Neural cell (in vitro differentiated cells): ENCODE measurements around the gene CD160. TPM values are rescaled to one million over a fixed set of nuclear protein-coding genes. Genes with fewer than 3 reads are reported as not detected.

Source experiments
- H2AFZ ChIP-seq: fragments of 200-600, 300-800 bp; sonication (generic), shearing (Covaris generic); 2 replicates; pipeline ENCODE4 v1.6.0; 2014; ENCODE audit warnings: low read depth, mild to moderate bottlenecking, antibody characterized with exemption, low read length, moderate library complexity
- H3F3A ChIP-seq: fragments of 200-600 bp; shearing (Covaris generic); 2 replicates; pipeline ENCODE4 v1.6.1; 2016; ENCODE audit warnings: mild to moderate bottlenecking, moderate library complexity, mixed read lengths, antibody characterized with exemption, low read length; ENCODE audit not compliant: insufficient read depth, poor library complexity, severe bottlenecking
- H3K27ac ChIP-seq: fragments of 200-600, 300-800 bp; sonication (generic), shearing (Covaris generic); 2 replicates; pipeline ENCODE4 v1.5.1; 2014; ENCODE audit warnings: mild to moderate bottlenecking, low read length, moderate library complexity
- H3K27me3 ChIP-seq: fragments of 300-800, 200-600 bp; sonication (generic), shearing (Covaris generic); 2 replicates; pipeline ENCODE4 v1.6.0; 2014; ENCODE audit warnings: mild to moderate bottlenecking, low read depth, low read length, moderate library complexity; ENCODE audit not compliant: insufficient read depth
- H3K36me3 ChIP-seq: fragments of 300-800, 200-600 bp; sonication (generic), shearing (Covaris generic); 2 replicates; pipeline ENCODE4 v1.5.1; 2014; ENCODE audit warnings: mild to moderate bottlenecking, antibody characterized with exemption, low read length, moderate library complexity; ENCODE audit not compliant: insufficient read depth
- H3K4me2 ChIP-seq: fragments of 300-800, 200-600 bp; sonication (generic), shearing (Covaris generic); 2 replicates; pipeline ENCODE4 v1.6.0; 2014; ENCODE audit warnings: mild to moderate bottlenecking, low read length
- H3K4me3 ChIP-seq: fragments of 300-800, 200-600 bp; sonication (generic), shearing (Covaris generic); 2 replicates; pipeline ENCODE4 v1.5.1; 2014; ENCODE audit warnings: mild to moderate bottlenecking, low read length, moderate library complexity
- H3K79me2 ChIP-seq: fragments of 200-600 bp; shearing (Covaris generic); replicated peaks from 2 replicates; pipeline ENCODE4 v1.6.0; 2014; ENCODE audit warnings: mild to moderate bottlenecking, low read length, moderate library complexity; ENCODE audit not compliant: insufficient read depth
- H3K9ac ChIP-seq: fragments of 300-800, 200-600 bp; sonication (generic), shearing (Covaris generic); 2 replicates; pipeline ENCODE4 v1.6.1; 2016; ENCODE audit warnings: mild to moderate bottlenecking, low read length, mixed read lengths
- H3K9me2 ChIP-seq: fragments of 200-600 bp; shearing (Covaris generic); 2 replicates; pipeline ENCODE4 v1.6.1; 2016; ENCODE audit warnings: mild to moderate bottlenecking, low read length, mixed read lengths; ENCODE audit not compliant: insufficient read depth
- H3K9me3 ChIP-seq: fragments of 200-600, 300-800 bp; sonication (generic), shearing (Covaris generic); 2 replicates; pipeline ENCODE4 v1.6.1; 2016; ENCODE audit warnings: mild to moderate bottlenecking, mixed run types, low read length, moderate library complexity, mixed read lengths
- H4K20me1 ChIP-seq: fragments of 200-600 bp; shearing (Covaris generic); 2 replicates; pipeline ENCODE4 v1.6.1; 2016; ENCODE audit warnings: mild to moderate bottlenecking, mixed run types; ENCODE audit not compliant: insufficient read depth
- CTCF ChIP-seq: fragments of 450-650 bp; IDR thresholded peaks from 2 replicates; pipeline ENCODE4 v1.5.1; 2014; ENCODE audit warnings: antibody characterized with exemption, mild to moderate bottlenecking, moderate library complexity; ENCODE audit not compliant: poor library complexity, severe bottlenecking
- EP300 ChIP-seq: fragments of 450-650 bp; conservative IDR thresholded peaks from 2 replicates; pipeline ENCODE4 v1.6.1; 2014; ENCODE audit warnings: antibody characterized with exemption, mild to moderate bottlenecking, moderate library complexity; ENCODE audit not compliant: poor library complexity, severe bottlenecking
- EZH2 ChIP-seq: fragments of 200-600, 300-800 bp; shearing (Covaris generic), sonication (generic); IDR thresholded peaks from 2 replicates; pipeline ENCODE4 v1.6.1; 2014; ENCODE audit warnings: antibody characterized with exemption, low read length, borderline replicate concordance, mild to moderate bottlenecking; ENCODE audit not compliant: insufficient read depth, poor library complexity, severe bottlenecking
- MXI1 ChIP-seq: fragments of 450-650 bp; conservative IDR thresholded peaks from 2 replicates; pipeline ENCODE4 v1.6.1; 2014; ENCODE audit warnings: antibody characterized with exemption, mild to moderate bottlenecking; ENCODE audit not compliant: poor library complexity, severe bottlenecking
- POLR2AphosphoS5 ChIP-seq: IDR thresholded peaks from 2 replicates; pipeline ENCODE4 v1.6.1; 2012
- RAD21 ChIP-seq: fragments of 450-650 bp; conservative IDR thresholded peaks from 2 replicates; pipeline ENCODE4 v1.6.1; 2014; ENCODE audit warnings: antibody characterized with exemption, mild to moderate bottlenecking, moderate library complexity
- SMC3 ChIP-seq: fragments of 450-650 bp; conservative IDR thresholded peaks from 2 replicates; pipeline ENCODE4 v1.6.1; 2014; ENCODE audit warnings: antibody characterized with exemption, mild to moderate bottlenecking, moderate library complexity; ENCODE audit not compliant: poor library complexity
- TAF1 ChIP-seq: IDR thresholded peaks from 2 replicates; pipeline ENCODE4 v1.6.1; 2012; ENCODE audit warnings: low read depth
- polyA plus RNA-seq: library from polyadenylated mRNA; depleted of rRNA; stranded (reverse); fragments of >200 nt; gene quantifications from 2 replicates; pipeline ENCODE4 v1.2.3, GENCODE V29; 2014
- TF ChIP-seq, protein P1 (sequence below): IDR thresholded peaks from 2 replicates; pipeline ENCODE4 v1.6.1; 2012; ENCODE audit warnings: borderline replicate concordance

CD160 gene
- polyA plus RNA-seq, 1 donor from 2014 or later = not detected

- Histone ChIP-seq H3K4me3 (no peak overlapping the region), H3K27me3 (no peaks in the 10 kb centered on the region), H3K9me2 (no peaks in the 10 kb centered on the region), H3K4me2 (no peak overlapping the region), H3K36me3 (no peaks in the 10 kb centered on the region), H3K9me3 (no peaks in the 10 kb centered on the region), H3K9ac (no peak overlapping the region), H3F3A (no peaks in the 10 kb centered on the region), H2AFZ (no peak overlapping the region), H3K79me2 (no peaks in the 10 kb centered on the region), H4K20me1 (no peaks in the 10 kb centered on the region), H3K27ac (no peak overlapping the region)
- TF ChIP-seq CTCF = no peak
- TF ChIP-seq, protein P1, sequence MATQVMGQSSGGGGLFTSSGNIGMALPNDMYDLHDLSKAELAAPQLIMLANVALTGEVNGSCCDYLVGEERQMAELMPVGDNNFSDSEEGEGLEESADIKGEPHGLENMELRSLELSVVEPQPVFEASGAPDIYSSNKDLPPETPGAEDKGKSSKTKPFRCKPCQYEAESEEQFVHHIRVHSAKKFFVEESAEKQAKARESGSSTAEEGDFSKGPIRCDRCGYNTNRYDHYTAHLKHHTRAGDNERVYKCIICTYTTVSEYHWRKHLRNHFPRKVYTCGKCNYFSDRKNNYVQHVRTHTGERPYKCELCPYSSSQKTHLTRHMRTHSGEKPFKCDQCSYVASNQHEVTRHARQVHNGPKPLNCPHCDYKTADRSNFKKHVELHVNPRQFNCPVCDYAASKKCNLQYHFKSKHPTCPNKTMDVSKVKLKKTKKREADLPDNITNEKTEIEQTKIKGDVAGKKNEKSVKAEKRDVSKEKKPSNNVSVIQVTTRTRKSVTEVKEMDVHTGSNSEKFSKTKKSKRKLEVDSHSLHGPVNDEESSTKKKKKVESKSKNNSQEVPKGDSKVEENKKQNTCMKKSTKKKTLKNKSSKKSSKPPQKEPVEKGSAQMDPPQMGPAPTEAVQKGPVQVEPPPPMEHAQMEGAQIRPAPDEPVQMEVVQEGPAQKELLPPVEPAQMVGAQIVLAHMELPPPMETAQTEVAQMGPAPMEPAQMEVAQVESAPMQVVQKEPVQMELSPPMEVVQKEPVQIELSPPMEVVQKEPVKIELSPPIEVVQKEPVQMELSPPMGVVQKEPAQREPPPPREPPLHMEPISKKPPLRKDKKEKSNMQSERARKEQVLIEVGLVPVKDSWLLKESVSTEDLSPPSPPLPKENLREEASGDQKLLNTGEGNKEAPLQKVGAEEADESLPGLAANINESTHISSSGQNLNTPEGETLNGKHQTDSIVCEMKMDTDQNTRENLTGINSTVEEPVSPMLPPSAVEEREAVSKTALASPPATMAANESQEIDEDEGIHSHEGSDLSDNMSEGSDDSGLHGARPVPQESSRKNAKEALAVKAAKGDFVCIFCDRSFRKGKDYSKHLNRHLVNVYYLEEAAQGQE = no peak
- no peak for TF ChIP-seq SMC3
- TF ChIP-seq POLR2AphosphoS5 = no peak
- TF ChIP-seq MXI1 = no peak
- TF ChIP-seq RAD21 = no peak
Measured at GRCh38 chr1:145692785-145693443, 26.4 kb upstream of the CD160 start.

GRCh38 chr1:145695821-145696629, 23.3 kb upstream of the CD160 start:
- no peak for TF ChIP-seq SMC3
- no peak for TF ChIP-seq TAF1
- TF ChIP-seq EP300 = no peak
- TF ChIP-seq POLR2AphosphoS5 = no peak
- TF ChIP-seq CTCF = no peak
- no peak for TF ChIP-seq EZH2
- TF ChIP-seq, protein P1 = no peak
- no peak for TF ChIP-seq MXI1
- no peak for TF ChIP-seq RAD21
- H3K36me3 ChIP-seq = no peaks in the 10 kb centered on the region
- H4K20me1 ChIP-seq = no peaks in the 10 kb centered on the region
- no peaks in the 10 kb centered on the region for H3F3A ChIP-seq
- H3K27ac ChIP-seq = no peak overlapping the region
- H3K79me2 ChIP-seq = no peaks in the 10 kb centered on the region
- H3K4me3 ChIP-seq = no peak overlapping the region
- no peaks in the 10 kb centered on the region for H3K27me3 ChIP-seq
- no peak overlapping the region for H3K4me2 ChIP-seq
- no peaks in the 10 kb centered on the region for H3K9me2 ChIP-seq
- H3K9ac ChIP-seq = no peak overlapping the region
- H3K9me3 ChIP-seq = no peaks in the 10 kb centered on the region
- H2AFZ ChIP-seq = no peak overlapping the region
